Activated gamma-delta T cell (primary cell): ENCODE data around the gene C11orf71.

Source experiments
- DNase-seq: peaks from one replicate; lab custom pipeline; 2025; lab: John Stamatoyannopoulos, UW

The C11orf71 gene

DNA sequence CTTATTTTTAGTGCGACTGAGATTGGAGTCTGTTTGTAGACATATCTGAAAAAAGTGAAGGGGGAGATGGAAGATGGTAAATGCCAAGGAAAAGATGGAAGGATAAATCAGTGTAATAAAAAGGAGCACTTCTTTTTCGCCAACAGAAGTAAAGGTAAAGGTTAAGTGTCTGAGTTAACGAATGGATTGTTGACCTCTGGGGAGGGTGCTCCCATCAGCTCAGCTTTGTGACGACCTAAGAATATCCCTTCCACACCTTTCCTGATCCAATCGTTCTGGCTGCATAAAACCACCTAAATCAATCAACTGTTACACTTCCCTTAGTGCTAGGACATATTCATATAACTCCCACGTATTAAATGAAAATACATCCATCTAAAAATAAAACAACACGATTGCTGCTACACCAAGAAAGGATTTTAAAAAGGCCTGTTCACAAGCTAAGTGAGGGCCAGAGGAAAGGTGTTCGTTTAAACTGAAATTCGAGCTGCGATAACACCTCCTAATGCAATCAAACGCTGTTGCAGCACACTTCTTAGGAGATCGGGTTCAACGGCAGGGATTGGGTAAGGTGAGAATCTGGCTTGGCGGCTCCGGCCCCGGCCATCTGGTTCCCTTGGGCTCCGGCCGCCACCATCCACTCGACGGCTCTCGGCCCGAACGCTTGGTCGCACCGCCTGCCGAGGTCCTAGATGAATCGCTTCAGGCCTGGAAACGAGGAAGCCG, 658 bp downstream of the C11orf71 start:
- no peak for DNase-seq

DNA sequence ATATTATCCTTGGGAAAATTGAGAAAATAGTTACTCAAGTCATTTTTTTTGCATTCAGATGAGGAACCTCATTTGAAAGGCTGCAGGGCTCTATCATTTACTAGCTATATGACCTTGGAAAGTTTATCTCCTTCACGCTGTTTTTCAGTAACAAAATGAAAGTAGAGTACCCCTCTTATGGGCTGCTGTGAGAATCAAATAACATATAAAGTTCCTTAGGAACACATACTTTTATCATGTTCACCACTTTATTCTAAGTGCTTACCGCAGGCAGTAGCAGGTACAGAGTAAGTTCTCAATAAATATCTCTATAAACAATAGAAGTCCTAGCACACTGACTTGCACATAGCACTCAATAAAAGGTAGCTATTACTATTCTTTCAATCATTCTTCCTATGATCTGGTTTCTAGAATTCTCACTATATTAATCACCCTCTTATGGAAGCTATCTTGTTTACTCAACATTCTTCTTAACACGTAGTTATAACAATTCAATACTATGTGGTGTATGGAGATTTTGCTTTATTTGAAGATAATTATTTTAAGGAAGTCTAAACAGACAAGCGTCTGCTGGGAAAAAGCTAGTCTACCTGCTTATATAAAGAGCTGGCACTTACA, 1.9 kb downstream of the C11orf71 start:
- DNase-seq, result no peak

GRCh38 chr11:114397349-114397982, 2.8 kb downstream of the C11orf71 start:
- DNase-seq, result no peak

DNA sequence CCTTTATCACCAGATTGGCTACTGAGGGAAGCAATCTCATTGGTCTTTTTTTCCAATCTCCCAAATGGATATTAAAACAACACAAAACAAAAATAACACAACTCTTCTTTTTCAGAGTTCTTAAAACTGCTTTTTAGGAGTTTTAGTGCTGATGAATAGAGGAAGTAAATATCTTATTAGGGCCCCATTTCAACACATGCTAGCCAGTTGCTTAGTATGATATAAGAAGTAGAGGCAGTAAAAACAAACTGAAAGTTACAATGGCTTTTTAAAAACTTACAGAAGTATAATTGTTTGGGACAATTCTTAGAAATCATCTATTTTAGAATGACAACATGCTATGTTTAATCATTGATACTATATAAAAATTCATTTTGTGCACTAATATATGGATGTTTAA, 3.4 kb downstream of the C11orf71 start:
- no peak for DNase-seq

GRCh38 chr11:114395736-114396135, 4.6 kb downstream of the C11orf71 start:
- no peak for DNase-seq

DNA sequence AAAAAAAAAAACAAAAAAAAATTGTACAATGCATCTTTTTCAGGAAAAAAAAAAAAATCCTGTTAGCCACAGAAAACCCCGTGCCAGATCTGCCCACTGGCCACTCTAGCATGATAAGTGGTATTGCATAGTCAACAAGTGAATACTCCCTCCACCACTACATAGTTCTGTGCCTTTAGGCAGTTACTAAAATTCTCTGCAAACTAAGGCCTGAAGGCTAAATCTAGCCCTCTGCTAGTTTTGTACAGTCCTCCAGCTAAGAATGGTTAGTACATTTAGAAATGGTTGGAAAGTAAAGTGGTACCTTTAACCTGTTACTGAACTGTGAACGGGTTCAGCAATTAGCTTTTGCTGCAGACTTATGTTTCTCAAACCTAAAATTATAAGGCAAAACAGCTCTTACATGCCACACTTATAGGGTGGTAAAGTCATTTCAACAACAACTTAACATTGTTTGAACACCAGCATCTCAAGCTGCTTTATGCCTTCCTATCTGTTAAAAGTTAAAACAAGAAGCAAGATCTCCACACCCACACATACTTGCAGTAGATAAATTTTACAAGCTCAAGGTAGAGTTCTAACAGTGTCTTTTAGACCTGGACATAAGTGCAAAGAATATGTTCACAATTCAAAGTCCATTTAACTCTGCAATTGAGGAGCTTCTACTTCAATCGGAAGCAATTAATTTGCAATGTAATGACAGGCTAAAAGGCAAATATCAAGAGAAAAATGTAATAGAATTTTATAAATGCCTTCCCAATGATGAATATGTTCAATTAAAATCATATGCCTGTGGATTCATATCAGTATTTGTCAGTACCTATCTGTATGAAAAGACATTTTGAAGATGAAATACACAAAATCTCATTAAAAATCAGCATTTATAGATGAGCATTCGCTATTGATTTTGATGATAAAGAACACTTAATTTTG, 7.3 kb downstream of the C11orf71 start:
- no peak for DNase-seq

DNA sequence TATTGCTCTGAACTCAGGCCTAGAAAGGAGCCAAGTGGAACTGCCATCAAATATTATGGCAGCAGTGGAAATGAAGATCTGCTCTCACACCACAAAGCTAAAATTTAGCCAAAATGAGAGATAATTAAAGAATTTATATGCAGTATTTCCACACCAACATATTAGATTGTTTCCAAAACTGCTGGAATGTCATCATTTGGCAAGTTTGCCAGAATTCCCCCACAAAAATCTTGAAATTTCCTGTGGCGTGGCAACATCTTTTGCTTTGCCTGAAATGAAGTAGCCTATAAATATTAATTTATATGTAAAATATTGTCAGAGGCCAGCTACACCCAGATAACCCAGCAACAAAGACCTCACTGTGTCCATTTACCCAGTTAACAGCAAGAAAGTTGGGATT, 13.8 kb downstream of the C11orf71 start:
- no peak for DNase-seq

- no peak for DNase-seq
Measured at GRCh38 chr11:114386131-114386530, 14.2 kb downstream of the C11orf71 start.

DNA sequence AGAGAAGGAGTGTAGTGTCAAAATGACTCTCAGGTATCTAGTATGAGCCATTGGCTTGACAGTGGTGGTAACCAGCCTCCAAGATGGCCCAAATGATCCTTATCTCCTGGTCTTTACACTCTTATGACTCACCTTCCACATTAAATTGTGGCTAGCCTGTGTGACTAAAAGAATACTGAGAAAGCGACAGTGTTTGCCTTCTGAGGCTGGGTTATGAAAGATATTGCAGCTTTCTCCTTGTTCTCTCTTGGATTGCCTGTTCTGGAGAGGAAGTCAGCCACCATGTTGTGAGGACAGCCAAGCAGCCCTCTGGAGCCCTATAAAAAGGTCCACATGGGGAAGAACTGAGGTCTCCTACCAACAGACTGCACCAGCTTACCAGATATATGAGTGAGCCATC, 15.8 kb downstream of the C11orf71 start:
- no peak for DNase-seq

DNA sequence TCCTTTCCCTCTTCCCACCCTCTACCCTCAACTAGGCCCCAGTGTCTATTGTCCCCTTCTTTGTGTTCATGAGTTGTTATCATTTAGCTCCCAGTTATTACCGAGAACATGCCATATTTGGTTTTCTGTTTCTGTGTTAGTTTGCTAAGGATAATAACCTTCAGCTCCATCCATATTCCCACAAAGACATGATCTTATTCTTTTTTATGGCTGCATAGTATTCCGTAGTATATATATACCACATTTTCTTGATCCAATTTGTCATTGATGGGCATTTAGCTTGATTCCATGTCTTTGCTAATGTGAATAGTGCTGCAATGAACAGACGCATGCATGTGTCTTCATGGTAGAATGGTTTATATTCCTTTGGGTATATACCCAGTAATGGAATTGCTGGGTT, 17.8 kb downstream of the C11orf71 start:
- DNase-seq, result no peak

- no peak for DNase-seq
Measured at GRCh38 chr11:114379394-114380069, 20.8 kb downstream of the C11orf71 start.

DNA sequence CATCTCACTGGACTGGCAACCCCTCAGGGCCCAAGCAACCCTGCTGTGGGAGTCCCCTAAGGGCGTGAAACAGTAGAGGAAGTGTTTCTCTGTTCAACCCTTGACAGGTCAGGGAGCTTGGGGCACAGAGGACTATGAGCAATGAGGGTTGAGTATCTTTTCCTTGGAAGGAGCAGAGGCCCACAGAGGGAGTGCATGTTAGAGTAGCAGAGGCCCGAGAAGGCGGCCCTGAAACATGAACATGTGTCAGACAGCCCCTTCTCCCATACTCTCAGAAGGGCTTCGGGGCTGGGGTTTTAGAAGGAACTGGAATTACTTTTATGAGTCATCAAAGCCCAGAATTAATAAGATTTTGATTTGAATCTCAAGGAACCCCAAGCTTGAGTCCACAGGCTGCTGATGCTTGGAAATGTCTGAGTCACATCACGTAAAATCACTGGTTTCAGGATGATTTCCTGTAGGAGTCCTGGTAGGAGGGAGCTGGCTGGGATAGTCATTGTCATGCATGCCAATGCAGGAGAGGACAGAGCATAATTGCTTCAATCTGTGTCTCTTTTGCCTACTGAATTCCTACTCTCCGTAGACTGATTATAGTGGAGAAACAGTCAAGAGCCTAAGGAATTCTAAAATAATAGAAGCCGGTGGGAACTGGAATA, 22.6 kb downstream of the C11orf71 start:
- DNase-seq, result no peak

DNA sequence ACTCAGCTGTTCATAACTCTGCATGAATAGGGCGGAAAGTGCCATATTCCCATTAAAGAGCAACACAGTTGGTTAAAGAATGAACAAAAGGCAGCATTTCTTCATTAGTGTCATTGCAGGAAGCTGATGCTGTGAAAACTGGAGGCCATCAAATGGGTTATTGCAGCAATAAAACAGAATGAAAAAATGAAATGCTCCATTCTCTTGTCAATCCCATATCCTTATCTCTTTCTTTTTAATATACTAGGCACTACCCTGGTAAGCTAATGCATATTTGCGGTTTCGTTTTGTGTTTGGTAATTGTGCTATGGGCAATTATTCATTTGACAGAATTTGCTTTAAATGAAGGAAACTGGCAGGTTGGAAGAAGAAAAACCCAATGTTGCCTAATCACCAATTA, 25.3 kb downstream of the C11orf71 start:
- DNase-seq, result no peak

DNA sequence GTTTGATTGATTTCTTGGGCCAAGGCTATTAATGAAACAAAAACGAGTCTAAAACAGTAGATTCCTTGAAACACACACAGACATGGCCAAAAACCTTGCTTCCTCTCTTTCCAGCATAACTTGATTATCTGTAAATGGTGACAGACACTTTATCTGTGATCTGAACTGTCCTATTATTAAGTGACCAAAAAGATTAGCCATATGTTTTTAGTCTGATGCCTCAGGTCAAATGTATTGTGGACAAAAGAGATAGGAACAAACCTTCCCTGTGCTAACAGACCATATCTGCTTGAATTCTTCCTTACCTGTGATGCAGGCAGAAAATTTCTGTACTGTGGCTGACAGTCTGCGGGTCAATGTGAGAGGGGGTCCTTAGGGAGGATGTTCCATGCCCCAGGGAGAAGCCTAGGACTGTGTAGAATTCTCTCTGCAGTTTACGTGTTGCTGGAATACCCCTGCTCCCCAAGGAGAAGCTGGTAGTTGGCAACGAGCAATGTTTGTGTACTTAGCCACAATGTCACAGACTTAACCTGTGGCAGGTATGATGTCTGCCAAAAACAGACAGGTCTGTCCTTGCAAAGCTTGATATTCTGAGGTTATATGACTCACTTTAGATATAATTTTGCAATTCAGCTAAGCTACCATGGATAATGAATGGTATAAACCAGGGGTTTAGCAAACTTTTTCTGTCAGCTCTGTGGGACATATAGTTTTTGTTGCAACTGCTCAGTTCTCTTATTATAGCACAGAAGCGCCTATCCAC, 31.2 kb downstream of the C11orf71 start:
- DNase-seq, result no peak

- no peak for DNase-seq
Measured at GRCh38 chr11:114367244-114367957, 32.9 kb downstream of the C11orf71 start.

DNA sequence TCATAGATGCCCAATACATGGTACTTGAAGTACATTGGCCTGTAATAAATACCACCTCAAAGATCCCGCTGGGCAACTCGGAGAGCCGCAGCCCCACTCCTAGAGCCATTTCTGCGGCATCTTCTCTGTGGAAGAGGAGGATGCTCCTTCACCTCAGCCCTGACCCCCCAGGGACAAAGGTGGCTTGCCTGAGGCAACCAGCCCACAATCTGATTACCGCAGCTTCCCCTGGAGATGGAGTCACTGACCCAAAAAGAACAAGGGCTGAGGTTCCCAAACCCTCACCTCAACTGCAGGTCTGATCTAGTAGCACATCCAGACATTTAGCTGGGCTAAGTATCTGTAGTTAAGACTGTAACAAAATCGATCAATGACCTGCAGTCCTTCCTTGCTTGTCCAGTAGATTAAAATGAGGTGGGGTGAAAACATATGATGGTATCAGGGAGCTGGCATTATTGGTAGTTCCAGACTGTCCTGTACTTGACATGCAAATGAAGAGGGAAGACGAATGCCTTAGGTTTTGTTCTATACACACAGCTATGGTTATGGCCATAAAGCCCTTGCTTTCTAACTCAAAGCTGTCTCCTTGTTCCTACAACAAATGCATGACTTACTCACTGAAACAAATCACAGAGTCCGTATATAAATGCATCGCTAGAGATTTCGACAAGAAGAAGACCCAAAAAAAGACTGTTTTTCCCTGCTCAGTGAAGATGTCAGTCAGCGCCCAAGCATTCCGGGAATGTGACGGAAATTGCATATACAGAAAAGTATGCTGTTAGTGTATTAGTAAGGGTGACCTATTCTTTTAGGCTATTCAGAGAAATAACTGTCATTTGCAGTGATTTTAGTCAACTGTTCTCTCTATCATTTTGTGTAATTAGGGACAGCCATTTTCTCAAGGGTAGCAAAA, 33.7 kb downstream of the C11orf71 start:
- DNase-seq, result no peak

DNA sequence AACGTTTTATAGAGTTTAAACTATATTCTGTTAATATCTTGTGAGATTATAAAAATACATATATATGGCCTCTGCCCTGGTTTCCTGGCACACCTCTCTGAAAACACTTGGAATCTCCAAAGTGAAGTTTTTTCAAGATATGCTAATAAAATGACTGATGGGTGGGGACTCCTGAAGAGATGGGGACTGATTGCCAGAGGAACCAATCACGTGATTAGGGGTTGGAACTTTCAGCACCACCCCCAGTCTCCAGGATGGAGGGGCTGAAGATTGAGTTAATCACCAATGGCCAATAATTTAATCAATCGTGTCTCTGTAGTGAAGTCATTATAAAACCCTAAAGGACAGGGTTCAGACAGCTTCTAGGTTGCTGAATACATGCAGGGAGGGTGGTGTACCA, 37.4 kb downstream of the C11orf71 start:
- no peak for DNase-seq

- DNase-seq, result no peak
Measured at GRCh38 chr11:114362326-114362725, 38.0 kb downstream of the C11orf71 start.

DNA sequence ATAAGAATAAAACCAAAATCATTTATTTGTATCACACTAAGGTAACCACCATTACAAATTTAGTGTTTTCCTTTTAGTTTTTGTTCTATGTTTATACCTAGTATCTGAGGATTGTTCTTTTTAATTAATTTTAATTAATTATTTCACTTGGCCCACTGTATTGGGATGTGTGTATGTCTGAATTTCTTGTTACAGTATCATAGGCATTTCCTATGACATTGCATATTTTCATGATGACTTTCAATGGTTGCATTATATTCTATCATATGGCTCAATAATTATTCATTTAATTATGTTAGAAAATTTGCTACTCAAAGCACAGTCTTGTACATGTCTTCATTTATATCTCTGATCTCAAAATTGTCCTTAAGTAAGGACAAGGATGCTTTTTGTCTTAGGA, 41.0 kb downstream of the C11orf71 start:
- no peak for DNase-seq
